Epithelial cell of proximal tubule (primary cell): ENCODE data around the gene FYN. TPM values are rescaled to one million over a fixed set of nuclear protein-coding genes. Genes with fewer than 3 reads are reported as not detected.

ENCODE experiments used
- DNase-seq: peaks from one replicate; pipeline ENCODE4 v3.0.0-alpha.2; 2011; ENCODE audit warnings: low read depth
- H3K4me3 ChIP-seq: 2 replicates; pipeline ENCODE4 v1.5.1; 2011; ENCODE audit warnings: low read depth, mild to moderate bottlenecking, low read length
- total RNA-seq: library from RNA; depleted of rRNA; stranded (reverse); fragments of >200 nt; gene quantifications from 2 replicates; pipeline ENCODE4 v1.2.3, GENCODE V29; 2015
- TF ChIP-seq, protein P1 (sequence below): conservative IDR thresholded peaks from 2 replicates; pipeline ENCODE4 v1.5.1; 2012; ENCODE audit warnings: low read depth, mild to moderate bottlenecking, low read length

FYN gene
- 26.1 and 55.4 TPM in 2 replicates for total RNA-seq

- peak within 1 kb of the TSS; percentile 64 for H3K4me3 ChIP-seq
- TF ChIP-seq, protein P1, sequence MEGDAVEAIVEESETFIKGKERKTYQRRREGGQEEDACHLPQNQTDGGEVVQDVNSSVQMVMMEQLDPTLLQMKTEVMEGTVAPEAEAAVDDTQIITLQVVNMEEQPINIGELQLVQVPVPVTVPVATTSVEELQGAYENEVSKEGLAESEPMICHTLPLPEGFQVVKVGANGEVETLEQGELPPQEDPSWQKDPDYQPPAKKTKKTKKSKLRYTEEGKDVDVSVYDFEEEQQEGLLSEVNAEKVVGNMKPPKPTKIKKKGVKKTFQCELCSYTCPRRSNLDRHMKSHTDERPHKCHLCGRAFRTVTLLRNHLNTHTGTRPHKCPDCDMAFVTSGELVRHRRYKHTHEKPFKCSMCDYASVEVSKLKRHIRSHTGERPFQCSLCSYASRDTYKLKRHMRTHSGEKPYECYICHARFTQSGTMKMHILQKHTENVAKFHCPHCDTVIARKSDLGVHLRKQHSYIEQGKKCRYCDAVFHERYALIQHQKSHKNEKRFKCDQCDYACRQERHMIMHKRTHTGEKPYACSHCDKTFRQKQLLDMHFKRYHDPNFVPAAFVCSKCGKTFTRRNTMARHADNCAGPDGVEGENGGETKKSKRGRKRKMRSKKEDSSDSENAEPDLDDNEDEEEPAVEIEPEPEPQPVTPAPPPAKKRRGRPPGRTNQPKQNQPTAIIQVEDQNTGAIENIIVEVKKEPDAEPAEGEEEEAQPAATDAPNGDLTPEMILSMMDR, result peak; percentile 11
- DNase-seq, result peak; percentile 26
These were observed at the start of gene FYN for GRCh38 chr6:111873178-111874024. TSS of gene FYN (minus strand) at chr6:111873452. CDS start at chr6:111720051, 153,401 bp downstream.

GRCh38 chr6:111922454-111923297 lies 49.4 kb upstream of the FYN start:
- TF ChIP-seq, protein P1, result no peak
- no peak overlapping the region for H3K4me3 ChIP-seq
- no peak for DNase-seq

GRCh38 chr6:111921103-111921502 lies 47.9 kb upstream of the FYN start:
- TF ChIP-seq, protein P1, result no peak
- no peak overlapping the region for H3K4me3 ChIP-seq
- DNase-seq, result no peak

GRCh38 chr6:111920578-111920977 lies 47.3 kb upstream of the FYN start:
- TF ChIP-seq, protein P1, result no peak
- no peak for DNase-seq
- H3K4me3 ChIP-seq, result no peak overlapping the region

DNA sequence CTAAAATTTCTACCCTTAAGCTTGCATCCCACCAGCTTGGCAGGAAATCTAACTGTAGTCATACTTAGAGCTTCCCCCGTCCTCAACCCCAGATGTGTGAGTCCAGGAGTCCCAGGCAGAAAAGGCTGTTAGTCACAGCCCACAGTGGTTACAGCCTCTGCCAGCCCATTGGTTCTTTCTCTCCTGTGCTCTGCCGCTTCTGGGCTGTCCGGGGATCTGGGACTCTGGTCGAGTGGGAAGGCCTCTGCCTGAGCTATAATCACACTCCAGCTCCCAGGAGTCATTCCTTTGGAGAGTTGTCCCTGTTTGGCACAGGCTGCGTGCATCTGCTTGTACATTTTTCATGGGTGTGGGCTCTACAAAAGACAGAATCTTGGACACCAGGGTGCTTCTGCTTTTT lies 45.6 kb upstream of the FYN start:
- no peak for DNase-seq
- TF ChIP-seq, protein P1, result no peak

GRCh38 chr6:111916747-111917146 lies 43.5 kb upstream of the FYN start:
- no peak for DNase-seq
- TF ChIP-seq, protein P1, result no peak

More for the DNA sequence above, 45.6 kb upstream of the FYN start:
- H3K4me3 ChIP-seq, result no peak overlapping the region

More at GRCh38 chr6:111916747-111917146, 43.5 kb upstream of the FYN start:
- no peak overlapping the region for H3K4me3 ChIP-seq
